HEK293 (cell line): ENCODE data around the gene AKT1.

Experiments
- CTCF ChIA-PET: fragments of 350-600 bp; formaldehyde crosslinking; extraction: SDS; loops from one replicate; lab custom pipeline; 2021; ENCODE audit warnings: antibody characterized with exemption; lab: Yijun Ruan, JAX
- POLR2A ChIA-PET: fragments of 300-600 bp; formaldehyde crosslinking; extraction: SDS; loops from one replicate; lab custom pipeline; 2020; ENCODE audit warnings: antibody characterized with exemption, inconsistent platforms; lab: Yijun Ruan, JAX
- H3K27ac ChIP-seq: fragments of 200-500 bp; sonication (Bioruptor generic); 2 replicates; pipeline ENCODE4 v1.5.1; 2014; ENCODE audit warnings: low read depth, low read length, control low read depth, inconsistent platforms; ENCODE audit errors: extremely low read depth
- H3K36me3 ChIP-seq, 2 experiments: fragments of 200-500 bp in 1 of 2; sonication (Bioruptor generic) in 1 of 2; 1 replicate in 1 of 2; 2 replicates in 1 of 2; pipeline ENCODE4 v1.5.1; 2014 to 2017; ENCODE audit warnings: inconsistent platforms in 2 of 2, low read length in 2 of 2; ENCODE audit not compliant: control insufficient read depth in 2 of 2, insufficient read depth in 1 of 2
- H3K4me1 ChIP-seq: fragments of 200-500 bp; sonication (Bioruptor generic); 2 replicates; pipeline ENCODE4 v1.5.1; 2014; ENCODE audit warnings: mild to moderate bottlenecking, low read length, inconsistent platforms; ENCODE audit not compliant: control insufficient read depth, insufficient read depth
- H3K4me3 ChIP-seq: 2 replicates; pipeline ENCODE4 v1.5.1; 2011; ENCODE audit warnings: low read depth, mild to moderate bottlenecking, control low read depth, low read length, moderate library complexity
- H3K9me3 ChIP-seq: fragments of 200-500 bp; sonication (Bioruptor generic); 2 replicates; pipeline ENCODE4 v1.5.1; 2014; ENCODE audit warnings: low read depth, low read length, inconsistent platforms; ENCODE audit not compliant: control insufficient read depth, insufficient read depth
- HOXC10 ChIP-seq: sonication (generic); formaldehyde crosslinking; IDR thresholded peaks from 2 replicates; pipeline ENCODE4 v1.8.1; 2023; ENCODE audit warnings: mild to moderate bottlenecking, missing genetic modification reagents
- KLF10 ChIP-seq: fragments of 450-650 bp; IDR thresholded peaks from 2 replicates; pipeline ENCODE4 v1.5.1; 2018; ENCODE audit warnings: missing biosample characterization, mild to moderate bottlenecking, missing genetic modification characterization
- KLF8 ChIP-seq: fragments of 450-650 bp; formaldehyde crosslinking; IDR thresholded peaks from 2 replicates; pipeline ENCODE4 v1.5.1; 2016; ENCODE audit warnings: missing biosample characterization, missing genetic modification characterization
- KLF9 ChIP-seq: fragments of 450-650 bp; formaldehyde crosslinking; IDR thresholded peaks from 2 replicates; pipeline ENCODE4 v1.5.1; 2016; ENCODE audit warnings: missing biosample characterization, missing genetic modification characterization, low read depth
- MZF1 ChIP-seq: fragments of 450-650 bp; formaldehyde crosslinking; IDR thresholded peaks from 2 replicates; pipeline ENCODE4 v1.5.1; 2017; ENCODE audit warnings: missing biosample characterization, missing genetic modification characterization, borderline replicate concordance
- OSR2 ChIP-seq: fragments of 450-650 bp; formaldehyde crosslinking; IDR thresholded peaks from 2 replicates; pipeline ENCODE4 v1.5.1; 2016; ENCODE audit warnings: missing biosample characterization, missing genetic modification characterization
- SP2 ChIP-seq: fragments of 450-650 bp; formaldehyde crosslinking; IDR thresholded peaks from 2 replicates; pipeline ENCODE4 v1.5.1; 2016; ENCODE audit warnings: missing biosample characterization, missing genetic modification characterization
- YY2 ChIP-seq: fragments of 450-650 bp; formaldehyde crosslinking; IDR thresholded peaks from 2 replicates; pipeline ENCODE4 v1.5.1; 2016; ENCODE audit warnings: missing biosample characterization, missing genetic modification characterization
- ZFHX2 ChIP-seq: fragments of 450-650 bp; formaldehyde crosslinking; conservative IDR thresholded peaks from 2 replicates; pipeline ENCODE4 v1.5.1; 2016; ENCODE audit warnings: missing biosample characterization, missing genetic modification characterization
- ZNF140 ChIP-seq: fragments of 450-650 bp; formaldehyde crosslinking; IDR thresholded peaks from 2 replicates; pipeline ENCODE4 v1.5.1; 2016; ENCODE audit warnings: missing biosample characterization, missing genetic modification characterization
- ZNF366 ChIP-seq: fragments of 450-650 bp; formaldehyde crosslinking; conservative IDR thresholded peaks from 2 replicates; pipeline ENCODE4 v1.5.1; 2016; ENCODE audit warnings: missing biosample characterization, missing genetic modification characterization
- ZNF48 ChIP-seq: fragments of 450-650 bp; formaldehyde crosslinking; IDR thresholded peaks from 2 replicates; pipeline ENCODE4 v1.5.1; 2016; ENCODE audit warnings: missing biosample characterization, missing genetic modification characterization
- ZNF664 ChIP-seq: fragments of 450-650 bp; formaldehyde crosslinking; IDR thresholded peaks from 2 replicates; pipeline ENCODE4 v1.5.1; 2016; ENCODE audit warnings: missing biosample characterization, missing genetic modification characterization
- TF ChIP-seq, protein P1 (sequence below): fragments of 450-650 bp; formaldehyde crosslinking; IDR thresholded peaks from 2 replicates; pipeline ENCODE4 v1.5.1; 2017; ENCODE audit warnings: missing biosample characterization, missing genetic modification characterization
- TF ChIP-seq, protein P2 (sequence below): fragments of 450-650 bp; formaldehyde crosslinking; IDR thresholded peaks from 2 replicates; pipeline ENCODE4 v1.5.1; 2017; ENCODE audit warnings: missing biosample characterization, missing genetic modification characterization
- TF ChIP-seq, protein P3 (sequence below): fragments of 450-650 bp; formaldehyde crosslinking; IDR thresholded peaks from 2 replicates; pipeline ENCODE4 v1.5.0; 2017; ENCODE audit warnings: missing biosample characterization, missing genetic modification characterization, borderline replicate concordance
- TF ChIP-seq, protein P4 (sequence below): fragments of 450-650 bp; formaldehyde crosslinking; IDR thresholded peaks from 2 replicates; pipeline ENCODE4 v1.5.1; 2016; ENCODE audit warnings: missing biosample characterization, missing genetic modification characterization
- TF ChIP-seq, protein P5 (sequence below): fragments of 450-650 bp; formaldehyde crosslinking; IDR thresholded peaks from 2 replicates; pipeline ENCODE4 v1.5.1; 2016; ENCODE audit warnings: missing biosample characterization, missing genetic modification characterization
- TF ChIP-seq, protein P6 (sequence below): fragments of 450-650 bp; formaldehyde crosslinking; IDR thresholded peaks from 2 replicates; pipeline ENCODE4 v1.5.1; 2016; ENCODE audit warnings: missing biosample characterization, missing genetic modification characterization

Gene AKT1

DNA sequence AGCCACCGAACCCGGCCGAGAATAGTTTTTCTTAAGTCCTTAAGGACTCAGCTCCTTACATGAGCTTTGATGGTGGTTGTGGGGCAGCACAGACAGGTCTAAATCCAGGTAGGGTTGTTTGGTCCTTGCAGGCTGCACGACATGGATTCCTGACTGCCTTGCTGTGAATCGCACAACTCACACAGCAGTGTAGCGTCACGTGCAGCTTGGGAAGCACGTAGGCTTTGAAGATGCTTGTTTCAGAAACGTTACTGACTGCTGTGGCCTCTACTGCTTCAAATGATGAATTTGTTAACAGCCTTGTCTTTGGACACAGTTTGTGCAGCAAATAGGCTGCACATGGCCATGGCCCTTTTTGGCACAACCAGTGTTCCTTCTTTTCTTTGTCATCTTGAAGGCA, 35.2 kb upstream of the AKT1 start:
- no peaks in the 10 kb centered on the region for H3K36me3 ChIP-seq
- ChIA-PET POLR2A (no interaction called here), CTCF (interaction anchor here (0.6 to 1.3 kb wide), 2 partner anchors 62 to 1329 kb away, joined by 4 to 5 read pairs; no protein-coding TSS in a partner anchor)
- peaks cover 6% of the 10 kb centered on the region for H3K4me1 ChIP-seq
- TF ChIP-seq KLF9 (no peak), YY2 (tag by site-specific recombination) (no peak), ZNF664 (tag by site-specific recombination) (no peak), ZNF48 (no peak), ZNF366 (tag by site-specific recombination) (no peak), ZNF140 (tag by site-specific recombination) (no peak), KLF8 (tag by site-specific recombination) (no peak), MZF1 (no peak)
- TF ChIP-seq, protein P1, sequence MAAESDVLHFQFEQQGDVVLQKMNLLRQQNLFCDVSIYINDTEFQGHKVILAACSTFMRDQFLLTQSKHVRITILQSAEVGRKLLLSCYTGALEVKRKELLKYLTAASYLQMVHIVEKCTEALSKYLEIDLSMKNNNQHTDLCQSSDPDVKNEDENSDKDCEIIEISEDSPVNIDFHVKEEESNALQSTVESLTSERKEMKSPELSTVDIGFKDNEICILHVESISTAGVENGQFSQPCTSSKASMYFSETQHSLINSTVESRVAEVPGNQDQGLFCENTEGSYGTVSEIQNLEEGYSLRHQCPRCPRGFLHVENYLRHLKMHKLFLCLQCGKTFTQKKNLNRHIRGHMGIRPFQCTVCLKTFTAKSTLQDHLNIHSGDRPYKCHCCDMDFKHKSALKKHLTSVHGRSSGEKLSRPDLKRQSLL (tag by site-specific recombination): no peak
- TF ChIP-seq, protein P2, sequence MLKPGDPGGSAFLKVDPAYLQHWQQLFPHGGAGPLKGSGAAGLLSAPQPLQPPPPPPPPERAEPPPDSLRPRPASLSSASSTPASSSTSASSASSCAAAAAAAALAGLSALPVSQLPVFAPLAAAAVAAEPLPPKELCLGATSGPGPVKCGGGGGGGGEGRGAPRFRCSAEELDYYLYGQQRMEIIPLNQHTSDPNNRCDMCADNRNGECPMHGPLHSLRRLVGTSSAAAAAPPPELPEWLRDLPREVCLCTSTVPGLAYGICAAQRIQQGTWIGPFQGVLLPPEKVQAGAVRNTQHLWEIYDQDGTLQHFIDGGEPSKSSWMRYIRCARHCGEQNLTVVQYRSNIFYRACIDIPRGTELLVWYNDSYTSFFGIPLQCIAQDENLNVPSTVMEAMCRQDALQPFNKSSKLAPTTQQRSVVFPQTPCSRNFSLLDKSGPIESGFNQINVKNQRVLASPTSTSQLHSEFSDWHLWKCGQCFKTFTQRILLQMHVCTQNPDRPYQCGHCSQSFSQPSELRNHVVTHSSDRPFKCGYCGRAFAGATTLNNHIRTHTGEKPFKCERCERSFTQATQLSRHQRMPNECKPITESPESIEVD (tag by site-specific recombination): no peak
- TF ChIP-seq, protein P3, sequence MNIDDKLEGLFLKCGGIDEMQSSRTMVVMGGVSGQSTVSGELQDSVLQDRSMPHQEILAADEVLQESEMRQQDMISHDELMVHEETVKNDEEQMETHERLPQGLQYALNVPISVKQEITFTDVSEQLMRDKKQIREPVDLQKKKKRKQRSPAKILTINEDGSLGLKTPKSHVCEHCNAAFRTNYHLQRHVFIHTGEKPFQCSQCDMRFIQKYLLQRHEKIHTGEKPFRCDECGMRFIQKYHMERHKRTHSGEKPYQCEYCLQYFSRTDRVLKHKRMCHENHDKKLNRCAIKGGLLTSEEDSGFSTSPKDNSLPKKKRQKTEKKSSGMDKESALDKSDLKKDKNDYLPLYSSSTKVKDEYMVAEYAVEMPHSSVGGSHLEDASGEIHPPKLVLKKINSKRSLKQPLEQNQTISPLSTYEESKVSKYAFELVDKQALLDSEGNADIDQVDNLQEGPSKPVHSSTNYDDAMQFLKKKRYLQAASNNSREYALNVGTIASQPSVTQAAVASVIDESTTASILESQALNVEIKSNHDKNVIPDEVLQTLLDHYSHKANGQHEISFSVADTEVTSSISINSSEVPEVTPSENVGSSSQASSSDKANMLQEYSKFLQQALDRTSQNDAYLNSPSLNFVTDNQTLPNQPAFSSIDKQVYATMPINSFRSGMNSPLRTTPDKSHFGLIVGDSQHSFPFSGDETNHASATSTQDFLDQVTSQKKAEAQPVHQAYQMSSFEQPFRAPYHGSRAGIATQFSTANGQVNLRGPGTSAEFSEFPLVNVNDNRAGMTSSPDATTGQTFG: no peak
- TF ChIP-seq, protein P4, sequence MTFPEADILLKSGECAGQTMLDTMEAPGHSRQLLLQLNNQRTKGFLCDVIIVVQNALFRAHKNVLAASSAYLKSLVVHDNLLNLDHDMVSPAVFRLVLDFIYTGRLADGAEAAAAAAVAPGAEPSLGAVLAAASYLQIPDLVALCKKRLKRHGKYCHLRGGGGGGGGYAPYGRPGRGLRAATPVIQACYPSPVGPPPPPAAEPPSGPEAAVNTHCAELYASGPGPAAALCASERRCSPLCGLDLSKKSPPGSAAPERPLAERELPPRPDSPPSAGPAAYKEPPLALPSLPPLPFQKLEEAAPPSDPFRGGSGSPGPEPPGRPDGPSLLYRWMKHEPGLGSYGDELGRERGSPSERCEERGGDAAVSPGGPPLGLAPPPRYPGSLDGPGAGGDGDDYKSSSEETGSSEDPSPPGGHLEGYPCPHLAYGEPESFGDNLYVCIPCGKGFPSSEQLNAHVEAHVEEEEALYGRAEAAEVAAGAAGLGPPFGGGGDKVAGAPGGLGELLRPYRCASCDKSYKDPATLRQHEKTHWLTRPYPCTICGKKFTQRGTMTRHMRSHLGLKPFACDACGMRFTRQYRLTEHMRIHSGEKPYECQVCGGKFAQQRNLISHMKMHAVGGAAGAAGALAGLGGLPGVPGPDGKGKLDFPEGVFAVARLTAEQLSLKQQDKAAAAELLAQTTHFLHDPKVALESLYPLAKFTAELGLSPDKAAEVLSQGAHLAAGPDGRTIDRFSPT (tag by site-specific recombination): no peak
- TF ChIP-seq, protein P5, sequence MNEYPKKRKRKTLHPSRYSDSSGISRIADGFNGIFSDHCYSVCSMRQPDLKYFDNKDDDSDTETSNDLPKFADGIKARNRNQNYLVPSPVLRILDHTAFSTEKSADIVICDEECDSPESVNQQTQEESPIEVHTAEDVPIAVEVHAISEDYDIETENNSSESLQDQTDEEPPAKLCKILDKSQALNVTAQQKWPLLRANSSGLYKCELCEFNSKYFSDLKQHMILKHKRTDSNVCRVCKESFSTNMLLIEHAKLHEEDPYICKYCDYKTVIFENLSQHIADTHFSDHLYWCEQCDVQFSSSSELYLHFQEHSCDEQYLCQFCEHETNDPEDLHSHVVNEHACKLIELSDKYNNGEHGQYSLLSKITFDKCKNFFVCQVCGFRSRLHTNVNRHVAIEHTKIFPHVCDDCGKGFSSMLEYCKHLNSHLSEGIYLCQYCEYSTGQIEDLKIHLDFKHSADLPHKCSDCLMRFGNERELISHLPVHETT (tag by site-specific recombination): no peak
- H3K4me3 ChIP-seq: no peak overlapping the region
- no peaks in the 10 kb centered on the region for H3K9me3 ChIP-seq
- H3K27ac ChIP-seq: no peak overlapping the region

DNA sequence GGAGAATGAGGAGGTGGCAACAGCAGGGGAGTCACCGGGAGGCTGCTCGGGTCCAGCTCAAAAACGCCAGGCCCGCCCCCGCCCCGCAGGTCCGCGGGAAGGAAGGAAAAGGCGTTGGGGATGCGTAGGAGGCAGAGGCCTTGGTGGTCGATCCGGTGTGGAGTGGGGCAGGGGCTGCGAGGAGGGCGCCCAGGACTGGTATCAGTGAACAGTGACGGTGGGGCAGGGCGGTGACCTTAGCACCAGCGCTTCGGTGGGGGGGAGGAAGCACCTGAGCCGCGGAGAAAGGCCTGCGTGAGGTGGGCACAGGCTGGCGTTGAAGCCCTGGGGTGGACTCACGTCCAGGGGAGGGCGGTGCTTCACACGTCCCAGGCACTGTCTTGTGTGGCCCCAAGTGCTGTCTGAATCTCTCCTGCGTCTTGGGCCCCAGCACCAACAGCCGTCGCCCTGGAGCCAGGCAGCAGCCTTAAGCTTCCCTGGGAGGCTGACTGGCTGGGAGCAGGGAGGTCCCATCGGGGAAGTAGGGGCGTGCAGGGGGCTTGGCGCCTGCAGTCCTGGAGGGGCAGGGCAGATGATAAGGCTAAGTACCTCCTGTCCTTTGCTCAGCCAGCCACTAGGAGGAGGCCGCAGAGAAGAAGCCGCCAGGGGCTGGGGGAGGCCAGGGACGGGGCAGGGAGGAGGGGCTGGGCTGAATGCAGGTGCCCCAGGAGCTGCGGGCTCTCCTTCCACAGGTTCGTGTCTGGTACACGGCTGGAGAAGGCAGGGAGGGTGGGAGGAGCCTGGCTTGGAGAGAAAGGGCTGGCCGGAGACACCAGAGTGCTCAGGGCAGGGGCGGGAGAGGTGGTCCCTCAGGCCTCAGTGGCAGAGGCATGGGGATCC, 31.9 kb upstream of the AKT1 start:
- POLR2A ChIA-PET: interaction anchor here (1.1 to 1.8 kb wide), 3 partner anchors 27 to 75 kb away, joined by 4 to 9 read pairs (median 7); partner anchors contain the start of genes CEP170B, SIVA1 and ZBTB42
- CTCF ChIA-PET: interaction anchor here (0.5 to 3.5 kb wide), 17 partner anchors 16 to 208 kb away, joined by 3 to 57 read pairs (median 4); partner anchors contain the start of gene SIVA1
- Histone ChIP-seq H3K27ac (no peak overlapping the region), H3K4me1 (peaks cover 6% of the 10 kb centered on the region), H3K9me3 (no peaks in the 10 kb centered on the region), H3K36me3 (no peaks in the 10 kb centered on the region), H3K4me3 (peak overlapping the region; percentile 41; the same call in 1 of the 2 replicates)
- TF ChIP-seq, protein P6, sequence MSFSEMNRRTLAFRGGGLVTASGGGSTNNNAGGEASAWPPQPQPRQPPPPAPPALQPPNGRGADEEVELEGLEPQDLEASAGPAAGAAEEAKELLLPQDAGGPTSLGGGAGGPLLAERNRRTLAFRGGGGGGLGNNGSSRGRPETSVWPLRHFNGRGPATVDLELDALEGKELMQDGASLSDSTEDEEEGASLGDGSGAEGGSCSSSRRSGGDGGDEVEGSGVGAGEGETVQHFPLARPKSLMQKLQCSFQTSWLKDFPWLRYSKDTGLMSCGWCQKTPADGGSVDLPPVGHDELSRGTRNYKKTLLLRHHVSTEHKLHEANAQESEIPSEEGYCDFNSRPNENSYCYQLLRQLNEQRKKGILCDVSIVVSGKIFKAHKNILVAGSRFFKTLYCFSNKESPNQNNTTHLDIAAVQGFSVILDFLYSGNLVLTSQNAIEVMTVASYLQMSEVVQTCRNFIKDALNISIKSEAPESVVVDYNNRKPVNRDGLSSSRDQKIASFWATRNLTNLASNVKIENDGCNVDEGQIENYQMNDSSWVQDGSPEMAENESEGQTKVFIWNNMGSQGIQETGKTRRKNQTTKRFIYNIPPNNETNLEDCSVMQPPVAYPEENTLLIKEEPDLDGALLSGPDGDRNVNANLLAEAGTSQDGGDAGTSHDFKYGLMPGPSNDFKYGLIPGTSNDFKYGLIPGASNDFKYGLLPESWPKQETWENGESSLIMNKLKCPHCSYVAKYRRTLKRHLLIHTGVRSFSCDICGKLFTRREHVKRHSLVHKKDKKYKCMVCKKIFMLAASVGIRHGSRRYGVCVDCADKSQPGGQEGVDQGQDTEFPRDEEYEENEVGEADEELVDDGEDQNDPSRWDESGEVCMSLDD (tag by site-specific recombination): no peak
- no peak for TF ChIP-seq HOXC10
- peak; percentile 96 for TF ChIP-seq ZFHX2 (tag by site-specific recombination)
- TF ChIP-seq SP2 (tag by site-specific recombination): peak; percentile 61
- no peak for TF ChIP-seq OSR2 (tag by site-specific recombination)
- TF ChIP-seq, protein P4 (tag by site-specific recombination): peak; percentile 60
- TF ChIP-seq KLF10 (tag by site-specific recombination): peak; percentile 81
